ENCODE results near the gene TOLLIP. TPM values are rescaled to one million over a fixed set of nuclear protein-coding genes. Genes with fewer than 3 reads are reported as not detected.

TOLLIP gene
- total and polyA plus RNA-seq, 9 donors, result 11.9 to 29.8 (median 24.5) TPM

DNA sequence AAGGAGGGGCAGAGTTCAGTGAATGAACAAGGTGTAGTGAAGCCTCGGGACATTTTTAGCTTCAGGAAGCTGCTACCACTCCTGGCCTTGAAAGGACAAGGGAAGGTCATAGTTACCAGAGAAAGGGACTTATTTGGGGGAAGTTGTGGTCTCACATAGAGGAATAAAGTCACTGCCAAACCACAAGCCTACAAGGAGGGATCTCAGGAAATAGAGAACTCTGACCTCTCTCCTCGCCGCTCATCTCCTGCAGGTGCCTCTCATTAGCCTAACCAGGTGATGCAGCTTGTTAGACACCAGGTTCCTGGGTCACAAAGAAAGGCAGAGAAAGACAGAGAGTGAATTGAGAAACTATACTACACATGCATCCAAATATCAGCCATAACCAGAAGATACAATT is 14.3 kb upstream of the TOLLIP start:
- Histone ChIP-seq H3K27ac (ENCODE audit: low read length) (no peak overlapping the region), H3K36me3 (ENCODE audit: control insufficient read depth, insufficient read depth, low read length) (no peaks in the 10 kb centered on the region), H3K4me1 (ENCODE audit: control insufficient read depth, insufficient read depth, low read length) (no peaks in the 10 kb centered on the region), H3K27me3 (ENCODE audit: control insufficient read depth, insufficient read depth, low read length) (no peaks in the 10 kb centered on the region), H3K4me3 (ENCODE audit: low read length) (no peak overlapping the region), H3K9me3 (replicated peaks; ENCODE audit: control insufficient read depth, low read depth, low read length) (peaks cover 12% of the 10 kb centered on the region)
- 44% methylated on average over 1 of the region's 3 CpGs for WGBS (ENCODE audit: insufficient coverage)
- no peak for DNase-seq

- DNase-seq, result no peak
- H3K4me1 ChIP-seq (ENCODE audit: control insufficient read depth, insufficient read depth, low read length), result no peaks in the 10 kb centered on the region
- no peaks in the 10 kb centered on the region for H3K9me3 ChIP-seq (replicated peaks; ENCODE audit: control insufficient read depth, low read depth, low read length)
- H3K36me3 ChIP-seq (ENCODE audit: control insufficient read depth, insufficient read depth, low read length), result no peaks in the 10 kb centered on the region
- 85% methylated on average over 5 of the region's 8 CpGs for WGBS (ENCODE audit: insufficient coverage)
- H3K27ac ChIP-seq (ENCODE audit: low read length), result no peak overlapping the region
- no peaks in the 10 kb centered on the region for H3K27me3 ChIP-seq (ENCODE audit: control insufficient read depth, insufficient read depth, low read length)
- no peak overlapping the region for H3K4me3 ChIP-seq (ENCODE audit: low read length)
Observed at GRCh38 chr11:1317993-1318392, 8.6 kb upstream of the TOLLIP start.

DNA sequence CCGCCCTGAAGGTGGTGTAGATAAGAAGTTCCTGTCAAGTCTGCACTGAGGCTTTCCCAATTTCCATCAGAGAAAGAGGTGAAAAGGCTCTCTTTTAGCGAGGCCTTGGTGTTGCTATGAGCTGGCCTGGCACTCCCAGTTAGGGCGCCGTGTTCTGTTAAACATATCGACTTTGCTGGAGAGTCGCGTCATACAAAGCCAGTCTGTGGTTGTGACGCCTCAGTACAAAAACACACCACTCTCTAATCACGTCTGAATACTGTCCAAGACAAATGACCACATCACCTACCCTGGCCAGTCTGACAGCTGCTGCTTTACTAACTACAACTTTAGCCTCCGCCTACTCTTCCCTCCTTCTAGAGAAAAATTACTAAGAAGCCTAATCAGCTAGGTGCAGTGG is 8.0 kb upstream of the TOLLIP start:
- Histone ChIP-seq H3K27ac (ENCODE audit: low read length) (no peak overlapping the region), H3K36me3 (ENCODE audit: control insufficient read depth, insufficient read depth, low read length) (no peaks in the 10 kb centered on the region), H3K4me1 (ENCODE audit: control insufficient read depth, insufficient read depth, low read length) (no peaks in the 10 kb centered on the region), H3K27me3 (ENCODE audit: control insufficient read depth, insufficient read depth, low read length) (no peaks in the 10 kb centered on the region), H3K4me3 (ENCODE audit: low read length) (no peak overlapping the region), H3K9me3 (replicated peaks; ENCODE audit: control insufficient read depth, low read depth, low read length) (no peaks in the 10 kb centered on the region)
- no peak for DNase-seq
- WGBS (ENCODE audit: insufficient coverage), result 88% methylated on average over 10 of the region's 10 CpGs

DNA sequence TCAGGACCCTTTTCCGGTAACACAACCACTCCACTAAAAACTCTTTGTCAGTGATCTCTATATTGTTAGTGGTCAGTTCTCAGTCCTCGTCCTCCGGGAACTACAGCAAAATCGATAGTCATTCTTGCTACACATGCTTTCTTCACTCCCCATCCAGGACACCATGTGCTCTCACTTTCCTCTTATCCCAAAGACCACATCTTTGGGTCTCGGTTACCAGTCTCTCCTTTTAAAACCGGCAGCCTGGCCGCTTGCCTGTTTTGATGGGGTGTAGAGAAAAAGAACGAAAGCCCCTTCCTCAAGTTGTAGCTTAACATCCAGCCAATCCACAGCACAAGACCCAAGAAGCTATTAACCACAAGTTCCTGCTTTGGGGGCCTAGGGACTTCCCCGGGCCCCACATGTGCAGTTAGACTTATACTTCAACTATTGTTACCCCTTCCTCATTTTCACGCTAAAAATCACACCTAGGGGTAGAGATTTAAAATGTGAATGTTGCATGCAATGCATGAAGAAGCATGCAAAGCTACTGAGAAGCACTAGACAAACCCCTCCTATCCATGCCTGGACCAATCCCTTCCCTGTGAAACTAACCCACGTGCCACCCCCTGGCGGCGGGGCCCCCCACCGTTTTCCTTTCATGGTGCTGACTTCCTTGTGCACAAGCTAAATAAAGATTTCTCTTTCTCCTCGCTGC is 1.5 kb upstream of the TOLLIP start:
- Histone ChIP-seq H3K27me3 (ENCODE audit: control insufficient read depth, insufficient read depth, low read length) (no peaks in the 10 kb centered on the region), H3K36me3 (ENCODE audit: control insufficient read depth, insufficient read depth, low read length) (peaks cover 3% of the 10 kb centered on the region), H3K4me1 (ENCODE audit: control insufficient read depth, insufficient read depth, low read length) (peaks cover 23% of the 10 kb centered on the region), H3K9me3 (replicated peaks; ENCODE audit: control insufficient read depth, low read depth, low read length) (peaks cover 13% of the 10 kb centered on the region), H3K4me3 (ENCODE audit: low read length) (no peak overlapping the region), H3K27ac (ENCODE audit: low read length) (no peak overlapping the region)
- 77% methylated on average over 8 of the region's 15 CpGs for WGBS (ENCODE audit: insufficient coverage)
- peak; percentile 39 for DNase-seq

DNA sequence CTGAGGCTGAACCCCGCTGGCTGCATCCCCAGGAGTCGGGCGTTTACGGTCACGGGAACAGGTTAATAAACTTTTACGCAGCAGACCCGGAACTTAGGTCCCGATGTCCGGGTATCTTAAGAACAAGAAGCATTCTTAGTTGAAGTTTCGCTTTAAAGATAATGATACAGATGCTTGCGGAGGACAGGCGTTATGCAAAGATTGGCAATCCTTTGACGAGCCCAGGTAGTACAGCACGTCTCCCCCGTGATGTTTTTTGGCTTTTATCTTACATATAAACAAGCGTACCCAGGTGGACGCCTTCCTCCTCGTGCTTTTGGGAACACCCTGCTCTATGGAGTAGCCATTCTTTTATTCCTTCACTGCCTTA is 871 bp upstream of the TOLLIP start:
- Histone ChIP-seq H3K4me3 (ENCODE audit: low read length) (peak overlapping the region; percentile 50), H3K4me1 (ENCODE audit: control insufficient read depth, insufficient read depth, low read length) (peaks cover 23% of the 10 kb centered on the region), H3K27me3 (ENCODE audit: control insufficient read depth, insufficient read depth, low read length) (no peaks in the 10 kb centered on the region), H3K36me3 (ENCODE audit: control insufficient read depth, insufficient read depth, low read length) (peaks cover 5% of the 10 kb centered on the region), H3K9me3 (replicated peaks; ENCODE audit: control insufficient read depth, low read depth, low read length) (peaks cover 13% of the 10 kb centered on the region), H3K27ac (ENCODE audit: low read length) (peak overlapping the region; percentile 80)
- no peak for DNase-seq
- 82% methylated on average over 18 of the region's 18 CpGs for WGBS (ENCODE audit: insufficient coverage)

DNA sequence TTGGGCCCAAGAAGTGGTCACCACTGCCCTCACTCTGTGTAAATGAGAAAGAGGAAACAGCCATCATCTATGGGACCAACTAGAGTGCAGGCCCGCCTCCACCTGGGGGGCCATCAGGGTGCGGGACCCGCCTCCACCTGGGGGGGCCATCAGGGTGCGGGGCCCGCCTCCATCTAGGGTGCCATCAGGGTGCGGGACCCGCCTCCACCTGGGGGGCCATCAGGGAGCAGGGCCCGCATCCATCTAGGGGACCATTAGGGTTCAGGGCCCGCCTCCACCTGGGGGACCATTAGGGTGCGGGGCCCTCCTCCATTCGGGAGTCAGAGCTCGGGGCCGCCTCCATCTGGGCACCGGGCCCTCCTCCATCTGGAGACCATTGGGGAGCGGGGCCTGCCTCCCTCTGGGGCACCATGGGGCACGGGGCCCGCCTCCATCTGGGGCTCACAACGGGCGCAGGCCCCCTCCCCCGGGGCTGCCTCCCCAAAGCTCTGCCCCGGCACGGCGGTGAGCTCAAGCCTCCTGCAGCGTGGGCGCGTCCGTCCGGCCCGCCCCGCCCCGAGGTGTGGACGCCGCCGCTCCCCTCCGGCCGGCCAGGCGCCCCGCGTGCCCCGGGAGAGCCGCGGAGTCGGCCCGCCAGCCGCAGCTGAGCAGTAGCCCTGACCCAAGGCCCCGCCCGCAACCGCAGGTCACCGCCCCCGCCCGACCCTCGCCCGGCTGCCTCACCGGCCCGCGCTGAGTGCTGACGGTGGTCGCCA is 512 bp downstream of the TOLLIP start:
- Histone ChIP-seq H3K4me3 (ENCODE audit: low read length) (peak overlapping the region; percentile 75), H3K27ac (ENCODE audit: low read length) (no peak overlapping the region), H3K9me3 (replicated peaks; ENCODE audit: control insufficient read depth, low read depth, low read length) (peaks cover 13% of the 10 kb centered on the region), H3K27me3 (ENCODE audit: control insufficient read depth, insufficient read depth, low read length) (no peaks in the 10 kb centered on the region), H3K36me3 (ENCODE audit: control insufficient read depth, insufficient read depth, low read length) (peaks cover 9% of the 10 kb centered on the region), H3K4me1 (ENCODE audit: control insufficient read depth, insufficient read depth, low read length) (peaks cover 25% of the 10 kb centered on the region)
- WGBS (ENCODE audit: insufficient coverage), result 3% methylated on average over 57 of the region's 58 CpGs
- DNase-seq, result peak; percentile 42

DNA sequence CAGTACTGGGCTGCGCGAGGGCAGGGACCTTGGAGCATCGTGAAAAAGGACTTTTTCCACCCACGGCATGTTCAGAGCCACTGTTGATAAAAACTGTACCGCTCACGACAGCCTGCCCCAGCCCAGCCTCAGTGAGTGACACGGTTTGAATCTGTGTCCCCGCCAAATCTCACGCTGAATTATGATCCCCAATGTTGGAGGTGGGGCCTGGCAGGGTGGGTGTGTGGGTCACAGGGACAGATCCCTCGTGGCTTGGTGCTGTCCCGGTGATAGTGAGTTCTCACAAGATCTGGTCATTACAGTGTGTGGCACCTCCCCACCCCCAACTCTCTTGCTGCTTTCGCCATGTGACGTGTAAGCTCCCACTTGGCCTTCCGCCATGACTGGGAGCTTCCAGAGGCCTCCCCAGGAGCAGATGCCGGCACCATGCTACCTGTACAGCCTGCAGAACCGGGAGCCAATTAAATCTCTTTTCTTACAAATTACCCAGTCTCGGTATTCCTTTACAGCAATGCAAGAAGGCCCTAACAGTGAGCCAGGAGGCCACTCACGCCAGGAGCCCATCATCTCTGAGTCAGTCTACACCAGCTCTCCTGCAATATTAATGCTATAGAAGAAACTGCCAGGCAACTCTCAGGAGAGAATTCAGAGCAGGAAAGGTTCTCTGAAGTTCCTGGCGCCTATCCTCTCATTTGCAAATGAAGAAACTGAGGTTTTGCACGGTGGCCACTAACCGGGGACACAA is 1.3 kb downstream of the TOLLIP start:
- 77% methylated on average over 16 of the region's 21 CpGs for WGBS (ENCODE audit: insufficient coverage)
- H3K9me3 ChIP-seq (replicated peaks; ENCODE audit: control insufficient read depth, low read depth, low read length), result peaks cover 13% of the 10 kb centered on the region
- DNase-seq, result no peak
- no peaks in the 10 kb centered on the region for H3K27me3 ChIP-seq (ENCODE audit: control insufficient read depth, insufficient read depth, low read length)
- H3K4me1 ChIP-seq (ENCODE audit: control insufficient read depth, insufficient read depth, low read length), result peaks cover 26% of the 10 kb centered on the region
- peaks cover 12% of the 10 kb centered on the region for H3K36me3 ChIP-seq (ENCODE audit: control insufficient read depth, insufficient read depth, low read length)
- H3K27ac ChIP-seq (ENCODE audit: low read length), result no peak overlapping the region
- H3K4me3 ChIP-seq (ENCODE audit: low read length), result peak overlapping the region; percentile 75

GRCh38 chr11:1307163-1307870 is 2.1 kb downstream of the TOLLIP start:
- WGBS (ENCODE audit: insufficient coverage), result 86% methylated on average over 13 of the region's 21 CpGs
- H3K4me1 ChIP-seq (ENCODE audit: control insufficient read depth, insufficient read depth, low read length), result peaks cover 26% of the 10 kb centered on the region
- no peak overlapping the region for H3K4me3 ChIP-seq (ENCODE audit: low read length)
- DNase-seq, result no peak
- peaks cover 13% of the 10 kb centered on the region for H3K9me3 ChIP-seq (replicated peaks; ENCODE audit: control insufficient read depth, low read depth, low read length)
- no peak overlapping the region for H3K27ac ChIP-seq (ENCODE audit: low read length)
- peaks cover 16% of the 10 kb centered on the region for H3K36me3 ChIP-seq (ENCODE audit: control insufficient read depth, insufficient read depth, low read length)
- H3K27me3 ChIP-seq (ENCODE audit: control insufficient read depth, insufficient read depth, low read length), result no peaks in the 10 kb centered on the region

DNA sequence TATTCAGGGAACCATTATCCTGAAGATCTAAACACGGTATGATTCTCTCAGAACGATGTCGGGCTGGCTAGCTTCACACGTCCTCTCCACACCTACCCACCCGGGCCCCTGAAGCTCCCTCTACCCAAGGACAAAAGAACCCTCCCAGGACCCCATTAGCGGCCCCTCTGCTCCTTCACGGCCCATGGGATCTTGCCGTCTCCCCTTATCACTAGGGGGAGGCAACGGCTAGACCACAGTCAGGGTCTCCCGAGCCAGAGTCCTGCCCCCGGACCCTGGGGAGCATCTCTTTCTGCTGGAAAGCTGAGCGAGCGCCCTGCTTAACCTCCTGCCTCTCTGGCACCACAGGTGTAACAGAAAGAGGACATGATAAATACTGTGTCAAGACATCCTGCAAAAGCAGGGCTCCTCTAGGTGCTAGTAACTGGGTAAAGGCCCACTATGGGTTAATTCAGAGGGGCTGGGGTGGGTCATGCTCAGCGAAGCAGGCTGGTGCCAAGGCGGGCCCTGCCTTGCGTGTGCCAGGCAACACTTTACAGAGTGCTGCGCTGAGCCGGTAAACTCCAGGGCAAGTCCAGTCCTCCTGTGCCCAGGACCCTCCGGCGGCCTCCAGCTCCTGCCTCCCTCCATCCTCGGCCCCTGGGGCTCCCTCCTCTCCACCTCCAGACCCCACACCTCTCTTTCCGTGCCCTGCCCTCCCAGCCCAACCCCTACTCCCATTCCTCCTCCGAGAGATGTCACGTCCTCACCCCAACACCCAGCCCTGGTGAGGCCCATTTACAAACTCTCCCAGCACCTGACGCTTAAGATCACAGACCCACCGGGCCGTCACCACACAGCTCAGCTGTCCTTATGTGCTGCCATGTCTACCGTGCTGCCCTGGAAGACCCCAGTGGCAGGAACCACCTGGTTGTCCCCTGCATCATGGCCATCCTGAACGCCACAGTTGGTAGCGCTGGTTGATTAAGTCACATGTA is 3.0 kb downstream of the TOLLIP start:
- WGBS (ENCODE audit: insufficient coverage), result 82% methylated on average over 23 of the region's 30 CpGs
- no peaks in the 10 kb centered on the region for H3K27me3 ChIP-seq (ENCODE audit: control insufficient read depth, insufficient read depth, low read length)
- H3K27ac ChIP-seq (ENCODE audit: low read length), result no peak overlapping the region
- no peak for DNase-seq
- no peak overlapping the region for H3K4me3 ChIP-seq (ENCODE audit: low read length)
- peaks cover 26% of the 10 kb centered on the region for H3K4me1 ChIP-seq (ENCODE audit: control insufficient read depth, insufficient read depth, low read length)
- peaks cover 9% of the 10 kb centered on the region for H3K9me3 ChIP-seq (replicated peaks; ENCODE audit: control insufficient read depth, low read depth, low read length)
- H3K36me3 ChIP-seq (ENCODE audit: control insufficient read depth, insufficient read depth, low read length), result peaks cover 16% of the 10 kb centered on the region
